Neural cell (in vitro differentiated cells): ENCODE data around the gene INPP4B. TPM values are rescaled to one million over a fixed set of nuclear protein-coding genes. Genes with fewer than 3 reads are reported as not detected.

ENCODE experiments used
- H2AFZ ChIP-seq: fragments of 200-600, 300-800 bp; sonication (generic), shearing (Covaris generic); 2 replicates; pipeline ENCODE4 v1.6.0; 2014; ENCODE audit warnings: low read depth, mild to moderate bottlenecking, antibody characterized with exemption, low read length, moderate library complexity
- H3F3A ChIP-seq: fragments of 200-600 bp; shearing (Covaris generic); 2 replicates; pipeline ENCODE4 v1.6.1; 2016; ENCODE audit warnings: mild to moderate bottlenecking, moderate library complexity, mixed read lengths, antibody characterized with exemption, low read length; ENCODE audit not compliant: insufficient read depth, poor library complexity, severe bottlenecking
- H3K27ac ChIP-seq: fragments of 200-600, 300-800 bp; sonication (generic), shearing (Covaris generic); 2 replicates; pipeline ENCODE4 v1.5.1; 2014; ENCODE audit warnings: mild to moderate bottlenecking, low read length, moderate library complexity
- H3K27me3 ChIP-seq: fragments of 300-800, 200-600 bp; sonication (generic), shearing (Covaris generic); 2 replicates; pipeline ENCODE4 v1.6.0; 2014; ENCODE audit warnings: mild to moderate bottlenecking, low read depth, low read length, moderate library complexity; ENCODE audit not compliant: insufficient read depth
- H3K36me3 ChIP-seq: fragments of 300-800, 200-600 bp; sonication (generic), shearing (Covaris generic); 2 replicates; pipeline ENCODE4 v1.5.1; 2014; ENCODE audit warnings: mild to moderate bottlenecking, antibody characterized with exemption, low read length, moderate library complexity; ENCODE audit not compliant: insufficient read depth
- H3K4me2 ChIP-seq: fragments of 300-800, 200-600 bp; sonication (generic), shearing (Covaris generic); 2 replicates; pipeline ENCODE4 v1.6.0; 2014; ENCODE audit warnings: mild to moderate bottlenecking, low read length
- H3K4me3 ChIP-seq: fragments of 300-800, 200-600 bp; sonication (generic), shearing (Covaris generic); 2 replicates; pipeline ENCODE4 v1.5.1; 2014; ENCODE audit warnings: mild to moderate bottlenecking, low read length, moderate library complexity
- H3K79me2 ChIP-seq: fragments of 200-600 bp; shearing (Covaris generic); replicated peaks from 2 replicates; pipeline ENCODE4 v1.6.0; 2014; ENCODE audit warnings: mild to moderate bottlenecking, low read length, moderate library complexity; ENCODE audit not compliant: insufficient read depth
- H3K9ac ChIP-seq: fragments of 300-800, 200-600 bp; sonication (generic), shearing (Covaris generic); 2 replicates; pipeline ENCODE4 v1.6.1; 2016; ENCODE audit warnings: mild to moderate bottlenecking, low read length, mixed read lengths
- H3K9me2 ChIP-seq: fragments of 200-600 bp; shearing (Covaris generic); 2 replicates; pipeline ENCODE4 v1.6.1; 2016; ENCODE audit warnings: mild to moderate bottlenecking, low read length, mixed read lengths; ENCODE audit not compliant: insufficient read depth
- H3K9me3 ChIP-seq: fragments of 200-600, 300-800 bp; sonication (generic), shearing (Covaris generic); 2 replicates; pipeline ENCODE4 v1.6.1; 2016; ENCODE audit warnings: mild to moderate bottlenecking, mixed run types, low read length, moderate library complexity, mixed read lengths
- H4K20me1 ChIP-seq: fragments of 200-600 bp; shearing (Covaris generic); 2 replicates; pipeline ENCODE4 v1.6.1; 2016; ENCODE audit warnings: mild to moderate bottlenecking, mixed run types; ENCODE audit not compliant: insufficient read depth
- EP300 ChIP-seq: fragments of 450-650 bp; conservative IDR thresholded peaks from 2 replicates; pipeline ENCODE4 v1.6.1; 2014; ENCODE audit warnings: antibody characterized with exemption, mild to moderate bottlenecking, moderate library complexity; ENCODE audit not compliant: poor library complexity, severe bottlenecking
- EZH2 ChIP-seq: fragments of 200-600, 300-800 bp; shearing (Covaris generic), sonication (generic); IDR thresholded peaks from 2 replicates; pipeline ENCODE4 v1.6.1; 2014; ENCODE audit warnings: antibody characterized with exemption, low read length, borderline replicate concordance, mild to moderate bottlenecking; ENCODE audit not compliant: insufficient read depth, poor library complexity, severe bottlenecking
- MXI1 ChIP-seq: fragments of 450-650 bp; conservative IDR thresholded peaks from 2 replicates; pipeline ENCODE4 v1.6.1; 2014; ENCODE audit warnings: antibody characterized with exemption, mild to moderate bottlenecking; ENCODE audit not compliant: poor library complexity, severe bottlenecking
- POLR2AphosphoS5 ChIP-seq: IDR thresholded peaks from 2 replicates; pipeline ENCODE4 v1.6.1; 2012
- RAD21 ChIP-seq: fragments of 450-650 bp; conservative IDR thresholded peaks from 2 replicates; pipeline ENCODE4 v1.6.1; 2014; ENCODE audit warnings: antibody characterized with exemption, mild to moderate bottlenecking, moderate library complexity
- SMC3 ChIP-seq: fragments of 450-650 bp; conservative IDR thresholded peaks from 2 replicates; pipeline ENCODE4 v1.6.1; 2014; ENCODE audit warnings: antibody characterized with exemption, mild to moderate bottlenecking, moderate library complexity; ENCODE audit not compliant: poor library complexity
- TAF1 ChIP-seq: IDR thresholded peaks from 2 replicates; pipeline ENCODE4 v1.6.1; 2012; ENCODE audit warnings: low read depth
- polyA plus RNA-seq: library from polyadenylated mRNA; depleted of rRNA; stranded (reverse); fragments of >200 nt; gene quantifications from 2 replicates; pipeline ENCODE4 v1.2.3, GENCODE V29; 2014
- TF ChIP-seq, protein P1 (sequence below): IDR thresholded peaks from 2 replicates; pipeline ENCODE4 v1.6.1; 2012; ENCODE audit warnings: borderline replicate concordance
- TF ChIP-seq, protein P2 (sequence below): fragments of 450-650 bp; IDR thresholded peaks from 2 replicates; pipeline ENCODE4 v1.5.1; 2014; ENCODE audit warnings: antibody characterized with exemption, mild to moderate bottlenecking, moderate library complexity; ENCODE audit not compliant: poor library complexity, severe bottlenecking

Gene INPP4B
- polyA plus RNA-seq, 1 donor from 2014 or later: 0.30 TPM

DNA sequence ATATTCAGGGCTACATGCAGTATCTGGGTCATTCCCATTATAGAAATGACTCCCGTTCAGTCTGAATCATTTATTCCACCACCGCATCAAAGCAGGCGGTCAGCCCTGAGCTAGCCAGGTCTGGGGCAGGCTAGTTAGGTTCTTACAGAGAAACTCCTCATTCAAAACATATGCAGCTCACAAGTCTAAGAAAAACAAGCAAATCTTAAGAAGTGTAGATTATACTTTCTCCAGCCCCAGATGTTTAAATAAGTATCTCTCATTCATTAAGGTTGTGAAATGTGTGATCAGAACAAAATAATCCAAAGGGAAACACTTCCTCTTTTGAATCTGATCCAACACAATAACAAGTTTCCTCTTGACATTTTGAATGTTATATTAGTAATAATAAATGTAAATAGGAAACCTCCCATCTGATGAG is 441.9 kb downstream of the INPP4B start:
- H3K36me3 ChIP-seq: no peaks in the 10 kb centered on the region
- no peaks in the 10 kb centered on the region for H4K20me1 ChIP-seq
- H3K9ac ChIP-seq: no peak overlapping the region
- no peaks in the 10 kb centered on the region for H3K79me2 ChIP-seq
- H3K4me3 ChIP-seq: no peak overlapping the region
- TF ChIP-seq SMC3: no peak
- no peak for TF ChIP-seq EP300
- TF ChIP-seq, protein P1, sequence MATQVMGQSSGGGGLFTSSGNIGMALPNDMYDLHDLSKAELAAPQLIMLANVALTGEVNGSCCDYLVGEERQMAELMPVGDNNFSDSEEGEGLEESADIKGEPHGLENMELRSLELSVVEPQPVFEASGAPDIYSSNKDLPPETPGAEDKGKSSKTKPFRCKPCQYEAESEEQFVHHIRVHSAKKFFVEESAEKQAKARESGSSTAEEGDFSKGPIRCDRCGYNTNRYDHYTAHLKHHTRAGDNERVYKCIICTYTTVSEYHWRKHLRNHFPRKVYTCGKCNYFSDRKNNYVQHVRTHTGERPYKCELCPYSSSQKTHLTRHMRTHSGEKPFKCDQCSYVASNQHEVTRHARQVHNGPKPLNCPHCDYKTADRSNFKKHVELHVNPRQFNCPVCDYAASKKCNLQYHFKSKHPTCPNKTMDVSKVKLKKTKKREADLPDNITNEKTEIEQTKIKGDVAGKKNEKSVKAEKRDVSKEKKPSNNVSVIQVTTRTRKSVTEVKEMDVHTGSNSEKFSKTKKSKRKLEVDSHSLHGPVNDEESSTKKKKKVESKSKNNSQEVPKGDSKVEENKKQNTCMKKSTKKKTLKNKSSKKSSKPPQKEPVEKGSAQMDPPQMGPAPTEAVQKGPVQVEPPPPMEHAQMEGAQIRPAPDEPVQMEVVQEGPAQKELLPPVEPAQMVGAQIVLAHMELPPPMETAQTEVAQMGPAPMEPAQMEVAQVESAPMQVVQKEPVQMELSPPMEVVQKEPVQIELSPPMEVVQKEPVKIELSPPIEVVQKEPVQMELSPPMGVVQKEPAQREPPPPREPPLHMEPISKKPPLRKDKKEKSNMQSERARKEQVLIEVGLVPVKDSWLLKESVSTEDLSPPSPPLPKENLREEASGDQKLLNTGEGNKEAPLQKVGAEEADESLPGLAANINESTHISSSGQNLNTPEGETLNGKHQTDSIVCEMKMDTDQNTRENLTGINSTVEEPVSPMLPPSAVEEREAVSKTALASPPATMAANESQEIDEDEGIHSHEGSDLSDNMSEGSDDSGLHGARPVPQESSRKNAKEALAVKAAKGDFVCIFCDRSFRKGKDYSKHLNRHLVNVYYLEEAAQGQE: no peak
- TF ChIP-seq MXI1: no peak
- TF ChIP-seq, protein P2, sequence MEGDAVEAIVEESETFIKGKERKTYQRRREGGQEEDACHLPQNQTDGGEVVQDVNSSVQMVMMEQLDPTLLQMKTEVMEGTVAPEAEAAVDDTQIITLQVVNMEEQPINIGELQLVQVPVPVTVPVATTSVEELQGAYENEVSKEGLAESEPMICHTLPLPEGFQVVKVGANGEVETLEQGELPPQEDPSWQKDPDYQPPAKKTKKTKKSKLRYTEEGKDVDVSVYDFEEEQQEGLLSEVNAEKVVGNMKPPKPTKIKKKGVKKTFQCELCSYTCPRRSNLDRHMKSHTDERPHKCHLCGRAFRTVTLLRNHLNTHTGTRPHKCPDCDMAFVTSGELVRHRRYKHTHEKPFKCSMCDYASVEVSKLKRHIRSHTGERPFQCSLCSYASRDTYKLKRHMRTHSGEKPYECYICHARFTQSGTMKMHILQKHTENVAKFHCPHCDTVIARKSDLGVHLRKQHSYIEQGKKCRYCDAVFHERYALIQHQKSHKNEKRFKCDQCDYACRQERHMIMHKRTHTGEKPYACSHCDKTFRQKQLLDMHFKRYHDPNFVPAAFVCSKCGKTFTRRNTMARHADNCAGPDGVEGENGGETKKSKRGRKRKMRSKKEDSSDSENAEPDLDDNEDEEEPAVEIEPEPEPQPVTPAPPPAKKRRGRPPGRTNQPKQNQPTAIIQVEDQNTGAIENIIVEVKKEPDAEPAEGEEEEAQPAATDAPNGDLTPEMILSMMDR: no peak
- TF ChIP-seq TAF1: no peak
- no peak for TF ChIP-seq EZH2
- TF ChIP-seq POLR2AphosphoS5: no peak
- TF ChIP-seq RAD21: no peak
- no peaks in the 10 kb centered on the region for H3K9me3 ChIP-seq
- no peak overlapping the region for H3K4me2 ChIP-seq
- no peaks in the 10 kb centered on the region for H3K27me3 ChIP-seq
- no peak overlapping the region for H3K27ac ChIP-seq
- no peak overlapping the region for H2AFZ ChIP-seq
- no peaks in the 10 kb centered on the region for H3F3A ChIP-seq
- no peaks in the 10 kb centered on the region for H3K9me2 ChIP-seq

DNA sequence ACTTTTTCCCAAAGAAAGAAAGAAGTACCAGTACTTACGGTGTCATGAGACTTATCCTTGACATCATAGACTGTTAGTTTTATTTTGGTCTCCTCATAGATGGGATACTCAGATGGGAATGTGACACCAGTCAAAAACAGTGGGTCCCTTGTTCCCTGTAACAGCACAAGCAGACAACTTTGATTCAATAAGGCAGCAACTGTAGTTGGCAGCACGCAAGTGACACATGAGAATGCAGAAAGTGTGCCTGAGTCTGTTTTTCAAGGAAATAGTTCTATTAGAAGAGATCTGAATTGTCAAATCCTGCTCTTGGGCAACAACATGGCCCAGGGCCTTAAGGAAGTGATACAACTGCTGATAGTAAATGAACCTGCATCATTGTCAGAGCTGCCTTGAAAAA is 443.2 kb downstream of the INPP4B start:
- Histone ChIP-seq H3K9me3 (no peaks in the 10 kb centered on the region), H3K79me2 (no peaks in the 10 kb centered on the region), H3K9ac (no peak overlapping the region), H3K36me3 (no peaks in the 10 kb centered on the region), H2AFZ (no peak overlapping the region), H4K20me1 (no peaks in the 10 kb centered on the region), H3F3A (no peaks in the 10 kb centered on the region), H3K27ac (no peak overlapping the region), H3K9me2 (no peaks in the 10 kb centered on the region), H3K27me3 (no peaks in the 10 kb centered on the region), H3K4me2 (no peak overlapping the region), H3K4me3 (no peak overlapping the region)
- TF ChIP-seq EZH2 (no peak), SMC3 (no peak), RAD21 (no peak), POLR2AphosphoS5 (no peak), MXI1 (no peak), EP300 (no peak), TAF1 (no peak)
- TF ChIP-seq, protein P2: no peak
- TF ChIP-seq, protein P1: no peak
